ENCODE measurements around the gene MARCO. TPM values are rescaled to one million over a fixed set of nuclear protein-coding genes. Genes with fewer than 3 reads are reported as not detected.

MARCO gene
- total RNA-seq, 1 experiment from 2014 or later, result not detected

- no peak overlapping the region for H3K27ac Mint-ChIP-seq (ENCODE audit: unreplicated experiment)
- no peak for DNase-seq
- BruUV-seq (replicated peaks), result no TSS peak
- H3K27me3 Mint-ChIP-seq (ENCODE audit: unreplicated experiment), result peaks cover 44% of the 10 kb centered on the region
- no peak for TF ChIP-seq CTCF (IDR thresholded peaks at IDR 0.05; ENCODE audit: unreplicated experiment)
- no peaks in the 10 kb centered on the region for H3K9me3 Mint-ChIP-seq (ENCODE audit: low read depth, unreplicated experiment)
- H3K4me3 Mint-ChIP-seq (ENCODE audit: low read depth, unreplicated experiment), result no peak overlapping the region
- H3K4me1 Mint-ChIP-seq (ENCODE audit: low read depth, unreplicated experiment), result no peaks in the 10 kb centered on the region
- intact Hi-C loops (cut with micrococcal nuclease; ENCODE audit: unreplicated experiment), result no loop called here
- no peaks in the 10 kb centered on the region for H3K36me3 Mint-ChIP-seq (ENCODE audit: insufficient read depth, unreplicated experiment)
- CTCF ChIA-PET, result no interaction called here
Observed at GRCh38 chr2:118909191-118909590, 32.8 kb upstream of the MARCO start.

DNA sequence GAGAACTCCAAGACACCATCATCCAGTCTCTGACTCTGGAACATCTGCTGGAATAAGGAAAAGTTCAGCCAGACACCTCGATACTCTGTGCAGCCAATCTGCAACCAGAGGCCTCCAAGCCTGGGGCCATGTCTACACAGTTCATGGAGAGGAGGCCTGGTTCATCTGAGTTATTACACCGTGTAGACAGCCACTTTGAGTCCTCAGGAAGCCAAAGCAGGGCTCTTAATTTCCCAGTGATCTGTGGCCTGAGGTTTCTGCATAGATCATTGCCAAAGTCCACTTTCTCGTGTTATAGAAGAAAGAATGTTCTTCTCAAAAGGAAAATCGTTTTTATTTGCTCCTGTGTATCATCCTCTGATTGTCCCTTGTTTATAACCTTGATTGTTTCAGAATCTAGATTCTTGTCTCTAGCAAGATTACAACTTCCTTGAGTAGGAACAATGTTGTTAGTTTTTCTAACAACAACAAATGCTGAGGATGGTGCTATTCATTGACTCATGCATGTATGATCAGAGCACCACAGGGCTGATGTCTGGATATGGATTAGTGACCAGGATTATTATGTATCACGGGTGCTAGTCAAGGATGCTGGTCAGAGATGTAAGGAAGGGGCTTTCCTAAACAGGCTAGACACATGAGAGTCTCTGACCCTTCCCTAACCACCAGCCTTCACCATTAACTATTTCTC lies 30.7 kb upstream of the MARCO start:
- Mint-ChIP-seq H3K9me3 (ENCODE audit: low read depth, unreplicated experiment) (no peaks in the 10 kb centered on the region), H3K36me3 (ENCODE audit: insufficient read depth, unreplicated experiment) (no peaks in the 10 kb centered on the region), H3K4me1 (ENCODE audit: low read depth, unreplicated experiment) (no peaks in the 10 kb centered on the region), H3K4me3 (ENCODE audit: low read depth, unreplicated experiment) (no peak overlapping the region), H3K27ac (ENCODE audit: unreplicated experiment) (no peak overlapping the region), H3K27me3 (ENCODE audit: unreplicated experiment) (peaks cover 46% of the 10 kb centered on the region)
- no peak for DNase-seq
- no TSS peak for BruUV-seq (replicated peaks)
- TF ChIP-seq CTCF (IDR thresholded peaks at IDR 0.05; ENCODE audit: unreplicated experiment), result no peak
- CTCF ChIA-PET, result no interaction called here
- intact Hi-C loops (cut with micrococcal nuclease; ENCODE audit: unreplicated experiment), result no loop called here

GRCh38 chr2:118911936-118912335 lies 30.1 kb upstream of the MARCO start:
- Mint-ChIP-seq H3K27me3 (ENCODE audit: unreplicated experiment) (peaks cover 46% of the 10 kb centered on the region), H3K27ac (ENCODE audit: unreplicated experiment) (no peak overlapping the region), H3K9me3 (ENCODE audit: low read depth, unreplicated experiment) (no peaks in the 10 kb centered on the region), H3K4me3 (ENCODE audit: low read depth, unreplicated experiment) (no peak overlapping the region), H3K36me3 (ENCODE audit: insufficient read depth, unreplicated experiment) (no peaks in the 10 kb centered on the region), H3K4me1 (ENCODE audit: low read depth, unreplicated experiment) (no peaks in the 10 kb centered on the region)
- CTCF ChIA-PET, result no interaction called here
- TF ChIP-seq CTCF (IDR thresholded peaks at IDR 0.05; ENCODE audit: unreplicated experiment), result no peak
- no TSS peak for BruUV-seq (replicated peaks)
- DNase-seq, result no peak
- intact Hi-C loops (cut with micrococcal nuclease; ENCODE audit: unreplicated experiment), result no loop called here

GRCh38 chr2:118913131-118913802 lies 28.7 kb upstream of the MARCO start:
- Mint-ChIP-seq H3K4me3 (ENCODE audit: low read depth, unreplicated experiment) (no peak overlapping the region), H3K9me3 (ENCODE audit: low read depth, unreplicated experiment) (no peaks in the 10 kb centered on the region), H3K4me1 (ENCODE audit: low read depth, unreplicated experiment) (no peaks in the 10 kb centered on the region), H3K27me3 (ENCODE audit: unreplicated experiment) (peaks cover 36% of the 10 kb centered on the region), H3K27ac (ENCODE audit: unreplicated experiment) (no peak overlapping the region), H3K36me3 (ENCODE audit: insufficient read depth, unreplicated experiment) (no peaks in the 10 kb centered on the region)
- intact Hi-C loops (cut with micrococcal nuclease; ENCODE audit: unreplicated experiment), result no loop called here
- no peak for DNase-seq
- BruUV-seq (replicated peaks), result no TSS peak
- CTCF ChIA-PET, result no interaction called here
- no peak for TF ChIP-seq CTCF (IDR thresholded peaks at IDR 0.05; ENCODE audit: unreplicated experiment)

All from Calu3 (cell line).